Activated T-cell treated with anti-CD3 and anti-CD28 coated beads for 4 hours (primary cell): ENCODE measurements around the gene SPATA20.

Source experiments
- DNase-seq: peaks from one replicate; pipeline ENCODE4 v3.0.0-alpha.2; 2020

The SPATA20 gene

GRCh38 chr17:50560931-50561745 lies 14.2 kb downstream of the SPATA20 start:
- no peak for DNase-seq

- no peak for DNase-seq
Observed at GRCh38 chr17:50561746-50562141, 14.8 kb downstream of the SPATA20 start.

- DNase-seq = no peak
Observed at GRCh38 chr17:50562242-50563091, 15.5 kb downstream of the SPATA20 start.

- no peak for DNase-seq
Observed at GRCh38 chr17:50563092-50563511, 16.1 kb downstream of the SPATA20 start.

- no peak for DNase-seq
Observed at GRCh38 chr17:50564916-50565315, 17.9 kb downstream of the SPATA20 start.

GRCh38 chr17:50565402-50566350 lies 18.7 kb downstream of the SPATA20 start:
- no peak for DNase-seq

GRCh38 chr17:50566886-50567285 lies 19.9 kb downstream of the SPATA20 start:
- no peak for DNase-seq

- DNase-seq = no peak
Observed at GRCh38 chr17:50568659-50569058, 21.7 kb downstream of the SPATA20 start.

- DNase-seq = no peak
Observed at GRCh38 chr17:50569592-50569991, 22.6 kb downstream of the SPATA20 start.

GRCh38 chr17:50570032-50570431 lies 23.1 kb downstream of the SPATA20 start:
- no peak for DNase-seq

- DNase-seq = no peak
Observed at GRCh38 chr17:50570528-50570927, 23.6 kb downstream of the SPATA20 start.

GRCh38 chr17:50571681-50572080 lies 24.7 kb downstream of the SPATA20 start:
- DNase-seq = no peak

GRCh38 chr17:50572541-50572940 lies 25.6 kb downstream of the SPATA20 start:
- DNase-seq = no peak

GRCh38 chr17:50573866-50574611 lies 27.1 kb downstream of the SPATA20 start:
- no peak for DNase-seq

GRCh38 chr17:50575581-50576210 lies 28.7 kb downstream of the SPATA20 start:
- DNase-seq = no peak

GRCh38 chr17:50576864-50577263 lies 29.9 kb downstream of the SPATA20 start:
- DNase-seq = no peak

- DNase-seq = no peak
Observed at GRCh38 chr17:50577451-50577954, 30.5 kb downstream of the SPATA20 start.

GRCh38 chr17:50578173-50578572 lies 31.2 kb downstream of the SPATA20 start:
- DNase-seq = no peak

GRCh38 chr17:50579399-50579798 lies 32.4 kb downstream of the SPATA20 start:
- no peak for DNase-seq

- no peak for DNase-seq
Observed at GRCh38 chr17:50580646-50581045, 33.7 kb downstream of the SPATA20 start.

- no peak for DNase-seq
Observed at GRCh38 chr17:50581316-50581715, 34.3 kb downstream of the SPATA20 start.
